Tibial nerve (tissue), 3 donors: ENCODE results near the gene ADCY2.

Experiments
- POLR2A ChIP-seq, 2 donors: fragments of 450-650 bp; IDR thresholded peaks; one replicate each; pipeline ENCODE4 v1.6.1; 2017; ENCODE audit warnings: antibody characterized with exemption in 2 of 2, mild to moderate bottlenecking in 2 of 2, moderate library complexity in 2 of 2
- TF ChIP-seq, protein P1 (sequence below), 5 experiments: fragments of 200-600 bp in 3 of 5; fragments of 450-650 bp in 2 of 5; sonication (generic) in 3 of 5; IDR thresholded peaks; one replicate each; pipeline ENCODE4 v1.5.1; 2016 to 2019; ENCODE audit warnings: antibody characterized with exemption in 5 of 5, mild to moderate bottlenecking in 3 of 5, moderate library complexity in 2 of 5

DNA sequence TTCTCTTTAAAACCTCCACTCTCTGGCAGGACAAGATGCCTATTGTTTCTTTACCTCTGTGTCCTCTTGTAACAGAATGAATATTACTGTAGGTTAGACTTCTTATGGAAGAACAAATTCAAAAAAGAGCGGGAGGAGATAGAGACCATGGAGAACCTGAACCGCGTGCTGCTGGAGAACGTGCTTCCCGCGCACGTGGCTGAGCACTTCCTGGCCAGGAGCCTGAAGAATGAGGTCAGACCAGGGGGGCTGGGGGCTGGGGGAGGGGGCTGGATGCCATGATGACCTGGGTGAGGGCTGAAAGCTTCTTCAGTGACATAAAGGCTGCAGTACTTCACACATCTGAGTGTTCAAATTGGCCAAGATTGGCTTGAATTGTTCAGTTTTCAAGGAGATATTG is 393.6 kb downstream of the ADCY2 start:
- TF ChIP-seq, protein P1, sequence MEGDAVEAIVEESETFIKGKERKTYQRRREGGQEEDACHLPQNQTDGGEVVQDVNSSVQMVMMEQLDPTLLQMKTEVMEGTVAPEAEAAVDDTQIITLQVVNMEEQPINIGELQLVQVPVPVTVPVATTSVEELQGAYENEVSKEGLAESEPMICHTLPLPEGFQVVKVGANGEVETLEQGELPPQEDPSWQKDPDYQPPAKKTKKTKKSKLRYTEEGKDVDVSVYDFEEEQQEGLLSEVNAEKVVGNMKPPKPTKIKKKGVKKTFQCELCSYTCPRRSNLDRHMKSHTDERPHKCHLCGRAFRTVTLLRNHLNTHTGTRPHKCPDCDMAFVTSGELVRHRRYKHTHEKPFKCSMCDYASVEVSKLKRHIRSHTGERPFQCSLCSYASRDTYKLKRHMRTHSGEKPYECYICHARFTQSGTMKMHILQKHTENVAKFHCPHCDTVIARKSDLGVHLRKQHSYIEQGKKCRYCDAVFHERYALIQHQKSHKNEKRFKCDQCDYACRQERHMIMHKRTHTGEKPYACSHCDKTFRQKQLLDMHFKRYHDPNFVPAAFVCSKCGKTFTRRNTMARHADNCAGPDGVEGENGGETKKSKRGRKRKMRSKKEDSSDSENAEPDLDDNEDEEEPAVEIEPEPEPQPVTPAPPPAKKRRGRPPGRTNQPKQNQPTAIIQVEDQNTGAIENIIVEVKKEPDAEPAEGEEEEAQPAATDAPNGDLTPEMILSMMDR (IDR thresholded peaks at IDR 0.05), result no peak
- TF ChIP-seq POLR2A (IDR thresholded peaks at IDR 0.05), result no peak
